Measurements from ENCODE around the gene CNGA3. TPM values are rescaled to one million over a fixed set of nuclear protein-coding genes. Genes with fewer than 3 reads are reported as not detected.

Gene CNGA3
- total RNA-seq, 1 donor from 2014 or later = not detected

- intact Hi-C loops (cut with micrococcal nuclease) = no loop called here
These were observed 30.7 kb downstream of the CNGA3 start for GRCh38 chr2:98376996-98377395.

GRCh38 chr2:98377544-98377943 is 31.3 kb downstream of the CNGA3 start:
- intact Hi-C loops (cut with micrococcal nuclease) = no loop called here

- intact Hi-C loops (cut with micrococcal nuclease) = no loop called here
These were observed 31.9 kb downstream of the CNGA3 start for GRCh38 chr2:98378196-98378595.

GRCh38 chr2:98378901-98379300 is 32.6 kb downstream of the CNGA3 start:
- intact Hi-C loops (cut with micrococcal nuclease) = no loop called here

DNA sequence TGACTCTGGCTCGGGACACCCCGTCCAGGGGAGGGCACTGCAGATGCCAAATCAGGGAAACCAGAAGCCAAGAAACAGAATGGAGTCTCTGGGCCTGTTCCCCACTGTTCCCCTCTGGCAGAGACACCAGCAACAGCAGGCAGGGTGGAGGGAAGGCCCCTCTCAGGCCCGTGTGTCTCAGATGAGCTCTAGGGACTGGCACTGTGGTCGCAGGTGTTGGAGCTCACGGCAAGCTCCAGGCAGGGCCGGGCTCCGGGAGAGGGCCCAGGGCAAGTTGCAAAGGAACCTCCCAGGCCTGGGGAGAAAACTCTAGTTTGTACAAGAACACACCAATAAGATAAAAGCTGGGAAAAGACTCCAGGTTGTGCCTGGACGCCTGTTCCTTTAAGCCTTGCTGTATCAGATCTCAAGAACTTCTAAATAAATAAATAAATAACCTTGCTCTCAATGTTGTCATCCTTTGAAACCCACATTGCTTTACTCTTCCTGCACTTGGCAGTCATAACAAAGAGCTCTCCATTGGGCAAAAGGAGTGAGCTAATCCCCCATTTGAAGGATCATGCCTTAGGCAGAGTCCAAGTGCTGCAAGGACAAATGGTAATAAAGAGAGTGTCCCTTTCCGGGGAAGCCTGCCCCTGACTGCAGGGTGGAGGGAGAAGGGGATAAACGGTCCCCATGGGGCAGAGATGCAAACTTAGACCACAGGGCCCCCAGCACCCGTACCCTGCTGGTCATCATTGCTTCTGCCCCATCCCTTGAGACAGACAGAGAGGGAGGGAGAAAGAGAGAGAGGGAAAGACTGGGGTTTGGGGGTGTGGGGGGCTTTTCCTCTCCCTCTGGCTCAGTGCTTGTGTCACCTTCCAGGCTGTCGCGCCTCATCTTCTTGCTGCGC is 33.3 kb downstream of the CNGA3 start:
- intact Hi-C loops (cut with micrococcal nuclease) = no loop called here

DNA sequence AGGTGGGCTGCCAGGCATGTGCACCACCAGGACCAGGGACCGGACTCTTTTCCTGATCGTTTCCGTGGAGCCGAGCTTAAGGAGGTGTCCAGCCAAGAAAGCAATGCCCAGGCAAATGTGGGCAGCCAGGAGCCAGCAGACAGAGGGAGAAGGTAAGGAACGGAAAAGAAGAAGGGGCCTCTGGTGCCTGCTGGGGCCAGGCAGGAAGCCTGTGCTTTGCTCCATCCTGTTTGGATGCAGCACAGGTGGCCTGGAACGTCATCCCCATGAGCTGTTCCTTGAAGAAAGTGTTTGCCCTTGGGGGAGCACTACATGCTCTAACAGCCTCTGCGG is 33.9 kb downstream of the CNGA3 start:
- intact Hi-C loops (cut with micrococcal nuclease) = no loop called here

DNA sequence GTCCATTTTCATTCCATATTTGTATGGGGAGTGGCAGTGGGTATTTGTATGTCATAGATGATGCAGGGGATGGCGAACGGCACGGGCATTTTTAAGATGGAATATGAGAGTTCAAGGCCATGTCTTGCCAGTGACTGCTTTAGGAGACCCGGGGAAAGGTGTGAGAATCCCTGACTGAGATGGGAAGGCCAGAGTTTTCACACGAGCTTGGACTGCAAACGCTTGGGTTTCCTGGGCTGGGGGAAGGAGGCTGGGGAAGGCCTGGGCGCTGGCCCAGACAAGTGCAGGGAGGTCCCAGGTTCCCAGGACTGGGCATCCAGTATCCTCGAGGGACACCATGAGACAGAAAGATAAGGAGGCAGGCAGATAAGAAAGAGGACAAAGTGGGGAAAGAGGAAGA is 35.2 kb downstream of the CNGA3 start:
- intact Hi-C loops (cut with micrococcal nuclease) = no loop called here

DNA sequence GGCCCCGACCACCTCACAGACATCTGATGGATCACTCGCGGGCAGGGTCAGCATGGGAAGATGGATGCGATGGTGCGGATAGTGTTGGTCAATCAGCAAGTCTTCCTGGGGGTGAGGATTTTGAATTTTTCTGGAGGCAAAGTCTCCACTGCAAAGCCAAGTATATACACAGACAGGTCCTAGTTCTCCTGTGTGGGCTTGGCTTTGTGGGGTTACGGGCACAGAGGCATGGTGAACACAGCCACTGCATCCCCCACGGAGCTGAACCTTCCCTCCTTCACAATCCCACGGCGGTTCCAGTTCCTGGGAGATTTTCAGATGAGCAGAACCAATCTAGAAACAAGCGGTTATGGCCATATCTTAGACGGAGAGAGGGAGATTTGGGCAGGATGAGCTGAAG is 35.8 kb downstream of the CNGA3 start:
- intact Hi-C loops (cut with micrococcal nuclease) = no loop called here

- intact Hi-C loops (cut with micrococcal nuclease) = no loop called here
These were observed 36.5 kb downstream of the CNGA3 start for GRCh38 chr2:98382739-98383138.

GRCh38 chr2:98383166-98383565 is 36.9 kb downstream of the CNGA3 start:
- intact Hi-C loops (cut with micrococcal nuclease) = no loop called here

- intact Hi-C loops (cut with micrococcal nuclease) = loop anchor here (1.0 kb wide), 6 partner anchors 216 to 795 kb away; no protein-coding TSS in a partner anchor
These were observed 38.9 kb downstream of the CNGA3 start for GRCh38 chr2:98385050-98385699.

- intact Hi-C loops (cut with micrococcal nuclease) = no loop called here
These were observed 41.2 kb downstream of the CNGA3 start for GRCh38 chr2:98387478-98387877.

GRCh38 chr2:98388081-98388480 is 41.8 kb downstream of the CNGA3 start:
- intact Hi-C loops (cut with micrococcal nuclease) = no loop called here

DNA sequence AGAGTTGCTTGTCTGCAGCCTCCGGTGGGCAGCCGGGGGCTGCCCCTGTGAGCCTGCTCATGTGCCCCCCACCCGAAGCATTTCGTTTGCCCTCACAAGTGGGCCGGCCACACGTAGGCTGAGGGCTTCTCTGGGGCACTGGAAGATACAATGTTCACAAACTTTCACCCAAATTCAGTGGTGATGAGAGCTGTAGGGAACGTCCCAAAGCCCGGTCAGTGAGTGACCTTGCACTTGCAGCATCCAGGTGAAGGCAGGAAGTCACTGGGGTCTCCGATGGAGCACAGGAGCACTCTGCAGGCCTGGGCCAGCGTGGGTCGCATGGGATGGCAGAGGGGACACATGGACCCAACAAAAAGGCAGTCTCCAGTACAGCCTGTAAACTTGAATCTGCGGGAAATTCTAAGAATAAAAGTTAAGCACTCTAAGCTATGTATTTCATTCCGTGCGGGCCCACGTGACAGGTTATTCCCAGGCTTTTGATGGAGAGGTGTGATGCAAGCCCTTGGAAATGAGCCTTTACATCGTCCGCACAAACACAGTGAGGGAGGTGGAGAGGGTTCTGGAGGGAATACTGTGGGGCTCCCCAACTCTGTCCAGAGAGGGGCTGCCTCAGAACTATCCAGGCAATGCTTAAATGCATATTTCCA is 42.5 kb downstream of the CNGA3 start:
- intact Hi-C loops (cut with micrococcal nuclease) = no loop called here

DNA sequence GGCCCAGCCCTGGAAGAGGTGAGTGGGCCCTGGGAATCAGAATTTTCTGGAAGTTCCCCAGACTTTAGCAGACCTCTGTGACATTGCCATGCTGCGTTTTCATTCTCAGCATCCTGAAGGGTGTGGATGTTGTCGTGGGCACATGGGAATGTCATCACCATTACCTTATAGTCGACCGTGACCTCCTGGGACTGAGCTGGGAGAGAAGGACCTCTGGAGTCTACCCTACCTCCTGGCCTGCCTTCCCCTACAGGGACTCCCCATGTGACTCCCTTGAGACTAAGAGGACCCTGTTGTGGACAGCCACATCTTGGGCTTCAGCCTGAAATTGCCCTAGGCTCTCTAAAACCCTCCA is 43.0 kb downstream of the CNGA3 start:
- intact Hi-C loops (cut with micrococcal nuclease) = no loop called here

GRCh38 chr2:98390571-98391476 is 44.6 kb downstream of the CNGA3 start:
- intact Hi-C loops (cut with micrococcal nuclease) = no loop called here

GRCh38 chr2:98391581-98392270 is 45.5 kb downstream of the CNGA3 start:
- intact Hi-C loops (cut with micrococcal nuclease) = no loop called here

- intact Hi-C loops (cut with micrococcal nuclease) = no loop called here
These were observed 47.1 kb downstream of the CNGA3 start for GRCh38 chr2:98393354-98393753.

DNA sequence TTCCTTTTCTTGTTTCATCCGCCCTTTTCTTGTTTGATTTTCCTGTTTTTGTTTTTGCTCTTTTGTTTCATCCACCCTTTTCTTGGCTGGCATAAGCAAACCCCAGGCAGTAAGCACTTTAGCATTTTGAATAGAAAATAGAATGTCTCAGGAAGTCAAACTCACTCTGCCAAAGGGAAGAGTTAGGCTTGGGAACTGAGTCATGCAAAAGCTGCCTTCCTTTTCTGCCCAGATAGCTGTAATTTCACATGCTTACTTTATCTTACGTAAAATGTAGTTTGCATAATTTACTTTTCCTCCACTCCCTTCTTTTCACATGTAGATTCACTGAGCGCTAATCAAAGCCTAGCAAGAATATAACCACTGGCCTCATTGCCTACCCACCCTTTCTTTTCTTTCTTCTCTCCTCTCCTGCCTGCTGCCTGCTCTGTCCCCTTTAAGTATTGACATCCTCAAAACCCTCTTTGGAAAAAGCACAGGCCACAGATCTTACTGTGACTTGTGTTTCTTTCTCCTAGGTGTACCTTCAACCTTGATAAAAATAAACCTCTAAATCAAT is 48.4 kb downstream of the CNGA3 start:
- intact Hi-C loops (cut with micrococcal nuclease) = no loop called here

GRCh38 chr2:98395977-98396376 is 49.7 kb downstream of the CNGA3 start:
- intact Hi-C loops (cut with micrococcal nuclease) = no loop called here

All from T-helper 1 cell treated with Interleukin-12 subunit alpha and Interleukin-12 subunit beta and Interleukin-4 antibody, amounts not matched to agents 30 ng/mL and 1 ng/mL, for 36 hours (primary cell).